Measurements from ENCODE around the gene APMAP.

DNA sequence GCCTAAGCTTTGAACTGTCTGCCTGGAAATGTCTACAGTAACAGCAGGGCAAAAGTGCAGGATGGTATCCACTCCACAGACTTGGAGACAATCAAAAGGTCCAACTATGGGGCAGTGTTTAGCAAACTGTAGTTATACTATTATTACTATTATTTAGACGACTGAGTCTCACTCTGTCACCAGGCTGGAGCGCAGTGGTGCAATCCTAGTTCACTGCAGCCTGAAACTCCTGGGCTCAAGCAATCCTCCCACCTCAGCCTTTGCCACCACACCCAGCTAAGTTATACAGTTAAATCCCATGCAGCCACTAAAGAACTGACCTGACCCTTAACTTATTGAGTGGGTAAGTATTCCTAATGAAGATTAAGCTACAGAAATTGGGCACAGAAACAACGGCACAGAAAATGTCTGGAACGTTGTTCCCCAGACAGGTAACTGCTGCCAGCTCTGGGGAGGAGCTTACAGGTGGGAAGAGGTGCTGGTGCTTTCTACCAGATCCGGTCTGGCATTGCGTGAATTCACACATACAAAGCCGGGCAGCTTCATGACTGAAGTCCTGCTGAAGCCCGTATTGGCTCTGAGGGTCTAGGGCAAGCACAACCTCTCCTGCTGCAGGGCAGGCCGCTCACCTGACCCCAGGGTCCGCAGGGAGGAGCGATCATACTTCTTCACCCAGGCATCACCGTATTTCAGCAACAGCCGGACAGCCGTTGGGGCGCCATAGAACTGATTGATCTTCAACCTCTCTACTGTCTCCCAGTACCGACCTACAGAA lies 27.0 kb upstream of the APMAP start:
- no peak for TF ChIP-seq CTCF (IDR thresholded peaks at IDR 0.05)
- no peak for TF ChIP-seq POLR2A (IDR thresholded peaks at IDR 0.05)
- no peak for TF ChIP-seq EP300 (IDR thresholded peaks at IDR 0.05)

Measured in tibial nerve (tissue), 4 donors.